HG02970 (cell line): Measurements from ENCODE around the gene CDH22.

Experiments
- ATAC-seq: cut with Tn5 transposase; IDR thresholded peaks from one replicate; pipeline ENCODE4 v1.9.1; 2021; ENCODE audit warnings: mild to moderate bottlenecking, moderate library complexity, moderate number of reproducible peaks; ENCODE audit not compliant: unreplicated experiment, low FRiP score

Gene CDH22

GRCh38 chr20:46131396-46131795, 176.9 kb downstream of the CDH22 start:
- ATAC-seq: no peak

- no peak for ATAC-seq
Observed at GRCh38 chr20:46130534-46130933, 177.8 kb downstream of the CDH22 start.

GRCh38 chr20:46129955-46130481, 178.3 kb downstream of the CDH22 start:
- ATAC-seq: no peak

DNA sequence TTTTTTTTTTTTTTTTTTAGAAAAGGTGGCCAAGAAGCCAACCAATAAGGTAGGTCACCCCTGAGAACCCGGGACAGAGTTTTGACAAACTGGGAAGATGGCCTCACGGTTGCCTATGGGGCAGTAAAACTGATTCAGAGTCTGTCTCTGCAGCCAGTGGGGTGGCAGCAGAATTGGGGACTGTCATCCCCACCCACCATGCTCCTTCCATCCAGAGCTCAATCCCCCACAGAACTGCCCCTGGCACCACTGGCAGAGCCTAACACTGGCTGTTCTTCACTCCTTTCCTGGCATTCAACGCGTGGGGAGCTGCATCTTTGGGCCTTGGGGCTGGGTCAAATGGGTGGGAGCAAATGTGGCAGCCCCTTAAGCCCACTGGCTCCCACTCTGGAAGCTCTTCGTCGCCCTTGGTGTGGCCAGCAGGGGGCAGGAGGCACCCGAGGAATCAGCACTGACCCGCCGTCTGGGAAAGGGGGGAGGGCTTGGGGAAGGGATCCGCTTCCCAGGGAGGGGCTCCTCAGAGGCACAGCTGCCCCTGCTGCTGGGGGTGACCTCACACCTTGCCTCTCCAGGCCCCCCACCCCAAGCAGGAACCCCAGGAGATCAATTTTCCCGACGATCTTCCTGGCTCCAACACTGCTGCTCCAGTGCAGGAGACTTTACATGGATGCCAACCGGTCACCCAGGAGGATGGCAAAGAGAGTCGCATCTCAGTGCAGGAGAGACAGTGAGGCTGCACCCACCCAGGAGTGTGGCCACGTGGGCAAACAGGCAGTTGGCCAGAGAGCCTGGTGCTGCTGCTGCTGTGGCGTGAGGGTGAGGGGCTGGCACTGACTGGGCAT, 179.8 kb downstream of the CDH22 start:
- no peak for ATAC-seq

DNA sequence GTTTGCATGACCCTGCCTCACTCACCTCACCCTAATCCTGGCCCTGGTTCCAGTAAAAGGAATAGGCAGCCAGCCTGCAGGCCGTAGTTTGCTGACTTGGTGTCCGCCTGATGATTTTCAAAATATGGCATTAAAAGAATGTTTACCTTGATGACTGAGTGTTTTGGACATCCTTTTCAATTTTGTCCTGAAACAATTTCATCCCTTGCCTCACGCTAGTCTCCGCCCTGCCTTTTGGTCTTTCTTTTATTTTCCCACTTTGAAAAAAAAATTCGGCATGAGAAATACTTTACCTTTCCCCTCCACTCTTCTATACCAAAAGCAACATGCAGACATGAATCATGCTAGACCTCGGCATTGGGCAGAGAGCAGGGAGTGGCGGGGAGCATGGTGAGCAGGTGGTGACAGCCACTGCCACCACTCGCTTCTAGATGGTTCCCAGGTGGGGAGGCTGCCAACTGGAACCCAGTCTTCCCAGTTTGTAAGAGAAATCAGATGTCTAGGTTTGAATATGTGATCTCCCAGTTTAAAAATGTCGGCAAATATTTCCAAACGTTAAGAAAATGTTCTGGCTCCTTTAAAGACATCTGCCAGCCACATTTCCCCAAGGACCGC, 180.8 kb downstream of the CDH22 start:
- ATAC-seq: no peak

- ATAC-seq: no peak
Observed at GRCh38 chr20:46126440-46127056, 181.8 kb downstream of the CDH22 start.
